Astrocyte (in vitro differentiated cells and primary cell): Measurements from ENCODE around the gene ING3. TPM values are rescaled to one million over a fixed set of nuclear protein-coding genes. Genes with fewer than 3 reads are reported as not detected.

ENCODE experiments used
- DNase-seq: peaks from one replicate; pipeline ENCODE4 v3.0.0-alpha.2; 2010; ENCODE audit warnings: low read depth
- FAIRE-seq: peaks from 2 replicates; lab custom pipeline; 2011; peaks lifted over from hg19 to GRCh38; lab: Jason Lieb, UNC
- H2AFZ ChIP-seq: 2 replicates; pipeline ENCODE4 v1.6.0; 2012; ENCODE audit warnings: low read depth, low read length, inconsistent platforms
- H3K27ac ChIP-seq: 2 replicates; pipeline ENCODE4 v1.5.1; 2011; ENCODE audit warnings: low read depth, low read length, inconsistent platforms
- H3K27me3 ChIP-seq: 2 replicates; pipeline ENCODE4 v1.6.0; 2011; ENCODE audit warnings: low read length, inconsistent platforms; ENCODE audit not compliant: insufficient read depth
- H3K36me3 ChIP-seq: 2 replicates; pipeline ENCODE4 v1.5.1; 2011; ENCODE audit warnings: low read length, inconsistent platforms; ENCODE audit not compliant: insufficient read depth
- H3K4me1 ChIP-seq: 2 replicates; pipeline ENCODE4 v1.5.1; 2011; ENCODE audit warnings: low read length, inconsistent platforms; ENCODE audit not compliant: insufficient read depth
- H3K4me2 ChIP-seq: 2 replicates; pipeline ENCODE4 v1.6.0; 2012; ENCODE audit warnings: low read length, inconsistent platforms
- H3K4me3 ChIP-seq: 2 replicates; pipeline ENCODE4 v1.5.1; 2011; ENCODE audit warnings: low read depth, mild to moderate bottlenecking, low read length, inconsistent platforms; ENCODE audit not compliant: insufficient read depth
- H3K79me2 ChIP-seq: 2 replicates; pipeline ENCODE4 v1.6.0; 2012; ENCODE audit warnings: mild to moderate bottlenecking, low read length, inconsistent platforms; ENCODE audit not compliant: insufficient read depth
- H3K9ac ChIP-seq: 2 replicates; pipeline ENCODE4 v1.6.0; 2012; ENCODE audit warnings: mild to moderate bottlenecking, low read length, inconsistent platforms
- H3K9me3 ChIP-seq: 2 replicates; pipeline ENCODE4 v1.5.1; 2012; ENCODE audit warnings: low read depth, mild to moderate bottlenecking, low read length, inconsistent platforms; ENCODE audit not compliant: insufficient read depth
- H4K20me1 ChIP-seq: 2 replicates; pipeline ENCODE4 v1.6.0; 2012; ENCODE audit warnings: low read length, inconsistent platforms; ENCODE audit not compliant: insufficient read depth
- H3K27ac Mint-ChIP-seq: one replicate; pipeline ENCODE4 v1.8.0; 2021; ENCODE audit warnings: mild to moderate bottlenecking, mixed read lengths; ENCODE audit not compliant: unreplicated experiment
- H3K27me3 Mint-ChIP-seq: one replicate; pipeline ENCODE4 v1.8.0; 2021; ENCODE audit warnings: low read depth, mixed read lengths; ENCODE audit not compliant: unreplicated experiment
- H3K36me3 Mint-ChIP-seq: one replicate; pipeline ENCODE4 v1.8.0; 2021; ENCODE audit warnings: low read depth, mixed read lengths; ENCODE audit not compliant: unreplicated experiment
- H3K4me1 Mint-ChIP-seq: one replicate; pipeline ENCODE4 v1.8.0; 2021; ENCODE audit warnings: low read depth, mixed read lengths; ENCODE audit not compliant: unreplicated experiment
- H3K4me3 Mint-ChIP-seq: one replicate; pipeline ENCODE4 v1.8.0; 2021; ENCODE audit warnings: mild to moderate bottlenecking, moderate library complexity, mixed read lengths; ENCODE audit not compliant: unreplicated experiment
- H3K9me3 Mint-ChIP-seq: one replicate; pipeline ENCODE4 v1.8.0; 2021; ENCODE audit warnings: mild to moderate bottlenecking, mixed read lengths; ENCODE audit not compliant: unreplicated experiment
- EZH2 ChIP-seq: IDR thresholded peaks from 2 replicates; pipeline ENCODE4 v1.6.1; 2012; ENCODE audit warnings: mild to moderate bottlenecking, low read length, inconsistent platforms; ENCODE audit not compliant: insufficient read depth
- total RNA-seq: library from RNA; stranded (reverse); gene quantifications from 2 replicates; pipeline ENCODE4 v1.2.1, GENCODE V29; 2021
- TF ChIP-seq, protein P1 (sequence below): IDR thresholded peaks from 2 replicates; pipeline ENCODE4 v1.5.1; 2011; ENCODE audit warnings: low read depth, mild to moderate bottlenecking, inconsistent platforms, low read length, moderate library complexity; ENCODE audit not compliant: insufficient read depth

Gene ING3
- total RNA-seq, 1 donor from 2014 or later, result 8.6 TPM

DNA sequence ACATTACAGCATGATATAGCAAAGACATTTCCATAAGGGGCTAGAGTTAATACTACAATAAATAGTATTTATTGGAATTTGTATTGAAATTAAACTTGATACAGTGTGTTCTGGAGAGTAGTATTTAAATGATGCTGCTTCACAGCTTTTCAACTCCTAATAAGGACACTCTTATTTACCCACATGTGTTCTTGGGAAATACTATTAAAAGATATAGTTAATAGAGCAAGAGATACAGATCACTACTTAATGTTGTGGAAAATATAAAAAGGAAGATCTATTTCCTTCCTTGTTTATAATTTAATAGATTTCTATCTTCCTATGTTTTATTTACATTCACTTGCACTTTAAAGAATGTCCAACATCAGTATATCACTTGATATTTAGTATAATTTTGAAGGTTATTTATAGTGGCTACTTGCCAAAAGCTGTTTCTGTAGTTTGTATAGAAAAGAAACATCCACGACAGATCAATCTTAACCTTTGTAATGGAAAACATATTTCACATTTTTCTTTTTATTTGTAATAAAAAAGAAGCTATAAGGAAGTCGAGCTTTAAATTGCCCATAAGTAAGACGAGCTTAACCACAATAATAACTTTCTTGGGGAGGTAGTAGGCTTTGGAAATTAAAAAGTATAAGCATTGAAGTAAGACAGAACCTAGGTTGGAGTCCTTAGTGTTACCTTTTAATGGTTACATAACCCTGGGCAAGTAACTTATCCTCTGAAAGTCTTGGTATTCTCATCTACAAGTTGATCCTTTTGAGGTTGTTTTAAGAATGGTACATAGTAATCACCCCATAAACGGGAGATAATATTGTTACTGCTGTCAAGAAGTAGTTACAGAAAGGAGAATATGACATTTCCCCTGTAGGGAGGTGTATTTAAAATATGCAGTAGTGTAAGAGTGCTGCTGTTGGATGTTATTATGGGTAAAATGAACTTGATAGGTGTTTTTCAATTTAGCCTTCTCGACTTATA lies 70.7 kb downstream of the ING3 start:
- H3K4me3 Mint-ChIP-seq, result no peak overlapping the region
- peak overlapping the region; percentile 15 for H3K27ac Mint-ChIP-seq
- no peak for FAIRE-seq
- no peaks in the 10 kb centered on the region for H3K9me3 Mint-ChIP-seq
- Histone ChIP-seq H3K9me3 (no peaks in the 10 kb centered on the region), H3K79me2 (no peaks in the 10 kb centered on the region), H3K4me1 (peaks cover 5% of the 10 kb centered on the region), H3K36me3 (no peaks in the 10 kb centered on the region), H4K20me1 (no peaks in the 10 kb centered on the region), H3K9ac (no peak overlapping the region), H3K4me2 (peak overlapping the region; percentile 43), H3K27ac (no peak overlapping the region), H2AFZ (no peak overlapping the region), H3K27me3 (no peaks in the 10 kb centered on the region), H3K4me3 (no peak overlapping the region)
- no peaks in the 10 kb centered on the region for H3K27me3 Mint-ChIP-seq
- peaks cover 2% of the 10 kb centered on the region for H3K36me3 Mint-ChIP-seq
- TF ChIP-seq, protein P1, sequence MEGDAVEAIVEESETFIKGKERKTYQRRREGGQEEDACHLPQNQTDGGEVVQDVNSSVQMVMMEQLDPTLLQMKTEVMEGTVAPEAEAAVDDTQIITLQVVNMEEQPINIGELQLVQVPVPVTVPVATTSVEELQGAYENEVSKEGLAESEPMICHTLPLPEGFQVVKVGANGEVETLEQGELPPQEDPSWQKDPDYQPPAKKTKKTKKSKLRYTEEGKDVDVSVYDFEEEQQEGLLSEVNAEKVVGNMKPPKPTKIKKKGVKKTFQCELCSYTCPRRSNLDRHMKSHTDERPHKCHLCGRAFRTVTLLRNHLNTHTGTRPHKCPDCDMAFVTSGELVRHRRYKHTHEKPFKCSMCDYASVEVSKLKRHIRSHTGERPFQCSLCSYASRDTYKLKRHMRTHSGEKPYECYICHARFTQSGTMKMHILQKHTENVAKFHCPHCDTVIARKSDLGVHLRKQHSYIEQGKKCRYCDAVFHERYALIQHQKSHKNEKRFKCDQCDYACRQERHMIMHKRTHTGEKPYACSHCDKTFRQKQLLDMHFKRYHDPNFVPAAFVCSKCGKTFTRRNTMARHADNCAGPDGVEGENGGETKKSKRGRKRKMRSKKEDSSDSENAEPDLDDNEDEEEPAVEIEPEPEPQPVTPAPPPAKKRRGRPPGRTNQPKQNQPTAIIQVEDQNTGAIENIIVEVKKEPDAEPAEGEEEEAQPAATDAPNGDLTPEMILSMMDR, result no peak
- H3K4me1 Mint-ChIP-seq, result peaks cover 42% of the 10 kb centered on the region
- DNase-seq, result no peak

DNA sequence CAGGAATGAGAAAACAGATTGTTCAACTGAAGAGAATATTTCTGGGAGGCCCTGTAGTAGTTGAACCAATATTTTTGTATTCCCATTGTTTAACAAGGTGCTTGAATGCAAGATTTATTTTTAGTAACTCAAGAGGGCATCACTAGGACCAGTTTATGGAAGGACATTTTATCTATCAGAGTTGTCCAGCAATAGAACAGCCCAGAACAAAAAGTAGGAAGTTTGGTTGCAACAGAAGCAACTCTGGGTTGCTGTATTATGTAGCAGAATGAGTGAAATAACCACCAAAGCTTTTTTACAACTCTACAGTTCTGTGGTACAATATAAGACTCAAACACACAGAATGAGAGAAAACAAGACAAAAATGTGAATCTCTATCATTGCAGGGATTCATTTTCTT lies 72.6 kb downstream of the ING3 start:
- no peak overlapping the region for H2AFZ ChIP-seq
- H3K4me3 Mint-ChIP-seq, result no peak overlapping the region
- H3K27me3 Mint-ChIP-seq, result no peaks in the 10 kb centered on the region
- FAIRE-seq, result peak; percentile 50
- H3K4me2 ChIP-seq, result no peak overlapping the region
- no peaks in the 10 kb centered on the region for H3K27me3 ChIP-seq
- TF ChIP-seq, protein P1, result no peak
- no peak for TF ChIP-seq EZH2
- H3K79me2 ChIP-seq, result no peaks in the 10 kb centered on the region
- no peak overlapping the region for H3K27ac ChIP-seq
- no peak for DNase-seq
- H3K4me1 ChIP-seq, result peaks cover 9% of the 10 kb centered on the region
- H3K9me3 ChIP-seq, result no peaks in the 10 kb centered on the region
- no peak overlapping the region for H3K9ac ChIP-seq
- H4K20me1 ChIP-seq, result no peaks in the 10 kb centered on the region
- peaks cover 2% of the 10 kb centered on the region for H3K36me3 Mint-ChIP-seq
- no peak overlapping the region for H3K4me3 ChIP-seq
- no peaks in the 10 kb centered on the region for H3K36me3 ChIP-seq
- no peak overlapping the region for H3K27ac Mint-ChIP-seq
- H3K4me1 Mint-ChIP-seq, result peaks cover 40% of the 10 kb centered on the region
- no peaks in the 10 kb centered on the region for H3K9me3 Mint-ChIP-seq
